ENCODE measurements around the gene PRMT1. TPM values are rescaled to one million over a fixed set of nuclear protein-coding genes. Genes with fewer than 3 reads are reported as not detected.

The PRMT1 gene
- total RNA-seq, 1 experiment from 2014 or later, result 536 TPM

DNA sequence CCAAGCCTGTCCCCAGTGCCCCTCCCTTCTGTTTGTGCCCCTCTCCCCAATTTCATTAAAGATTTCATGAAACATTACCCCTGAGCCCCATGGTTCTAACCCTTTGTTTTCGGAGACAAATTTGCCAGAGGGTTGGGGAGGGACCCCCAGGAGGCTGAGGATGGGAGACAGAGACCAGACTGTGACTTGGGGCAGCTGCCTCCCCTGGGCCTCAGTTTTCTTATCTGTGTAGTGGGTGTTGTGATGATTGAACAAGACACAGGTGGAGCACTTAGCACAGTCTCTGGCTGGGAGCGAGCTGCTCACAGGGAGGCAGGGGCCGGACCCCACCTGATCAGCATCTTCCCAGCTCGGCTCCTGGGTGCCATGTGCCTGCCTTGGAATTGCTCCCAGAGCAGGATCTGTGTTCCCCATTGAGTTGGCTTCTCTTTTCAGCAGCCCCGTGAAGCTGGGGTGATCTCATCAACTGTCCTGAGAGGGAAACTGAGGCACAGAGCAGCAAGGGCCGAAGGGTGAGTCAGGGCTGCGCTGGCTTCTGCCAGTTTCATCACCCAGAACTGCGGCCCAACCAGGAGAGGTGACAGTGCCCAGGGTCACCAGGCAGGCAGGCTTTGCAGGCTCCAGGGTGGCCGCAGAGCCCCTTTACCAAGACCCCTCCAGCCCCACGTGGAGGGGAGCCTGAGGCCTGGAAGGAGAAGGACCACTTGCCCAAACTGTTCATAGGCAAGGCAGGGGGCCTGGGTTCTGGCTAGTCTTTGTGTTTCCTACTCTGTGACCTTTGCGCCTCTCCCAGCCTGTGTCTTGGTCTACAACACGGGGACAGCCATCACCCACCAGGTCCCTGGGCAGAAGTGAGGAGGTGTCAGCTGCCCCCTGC lies 18.3 kb upstream of the PRMT1 start:
- DNase-seq (ENCODE audit: low spot score), result no peak
- no peak overlapping the region for H3K27ac ChIP-seq (ENCODE audit: low read depth, low read length, poor library complexity, severe bottlenecking)
- BruUV-seq (replicated peaks), result no TSS peak
- ChIA-PET POLR2A (ENCODE audit: low non-redundant PET) (no interaction called here), CTCF (no interaction called here)
- intact Hi-C loops (cut with micrococcal nuclease; ENCODE audit: unreplicated experiment), result no loop called here
- TF ChIP-seq EZH2 (IDR thresholded peaks at IDR 0.05; ENCODE audit: borderline replicate concordance, low read depth, low read length, poor library complexity, severe bottlenecking), result no peak
- TF ChIP-seq, protein P1, sequence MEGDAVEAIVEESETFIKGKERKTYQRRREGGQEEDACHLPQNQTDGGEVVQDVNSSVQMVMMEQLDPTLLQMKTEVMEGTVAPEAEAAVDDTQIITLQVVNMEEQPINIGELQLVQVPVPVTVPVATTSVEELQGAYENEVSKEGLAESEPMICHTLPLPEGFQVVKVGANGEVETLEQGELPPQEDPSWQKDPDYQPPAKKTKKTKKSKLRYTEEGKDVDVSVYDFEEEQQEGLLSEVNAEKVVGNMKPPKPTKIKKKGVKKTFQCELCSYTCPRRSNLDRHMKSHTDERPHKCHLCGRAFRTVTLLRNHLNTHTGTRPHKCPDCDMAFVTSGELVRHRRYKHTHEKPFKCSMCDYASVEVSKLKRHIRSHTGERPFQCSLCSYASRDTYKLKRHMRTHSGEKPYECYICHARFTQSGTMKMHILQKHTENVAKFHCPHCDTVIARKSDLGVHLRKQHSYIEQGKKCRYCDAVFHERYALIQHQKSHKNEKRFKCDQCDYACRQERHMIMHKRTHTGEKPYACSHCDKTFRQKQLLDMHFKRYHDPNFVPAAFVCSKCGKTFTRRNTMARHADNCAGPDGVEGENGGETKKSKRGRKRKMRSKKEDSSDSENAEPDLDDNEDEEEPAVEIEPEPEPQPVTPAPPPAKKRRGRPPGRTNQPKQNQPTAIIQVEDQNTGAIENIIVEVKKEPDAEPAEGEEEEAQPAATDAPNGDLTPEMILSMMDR (conservative IDR thresholded peaks at IDR 0.05; ENCODE audit: low read depth, low read length), result no peak
- H3K36me3 ChIP-seq (ENCODE audit: insufficient read depth, low read length, poor library complexity, severe bottlenecking), result peaks cover 79% of the 10 kb centered on the region
- H3K9me3 ChIP-seq (ENCODE audit: low read depth, low read length, poor library complexity, severe bottlenecking), result no peaks in the 10 kb centered on the region
- H3K4me3 ChIP-seq (ENCODE audit: low read depth, low read length, poor library complexity, severe bottlenecking), result no peak overlapping the region
- H3K4me1 ChIP-seq (ENCODE audit: insufficient read depth, low read length, poor library complexity, severe bottlenecking), result peaks cover 2% of the 10 kb centered on the region
- H3K27me3 ChIP-seq (replicated peaks; ENCODE audit: insufficient read depth, low read depth, low read length, poor library complexity), result no peaks in the 10 kb centered on the region

DNA sequence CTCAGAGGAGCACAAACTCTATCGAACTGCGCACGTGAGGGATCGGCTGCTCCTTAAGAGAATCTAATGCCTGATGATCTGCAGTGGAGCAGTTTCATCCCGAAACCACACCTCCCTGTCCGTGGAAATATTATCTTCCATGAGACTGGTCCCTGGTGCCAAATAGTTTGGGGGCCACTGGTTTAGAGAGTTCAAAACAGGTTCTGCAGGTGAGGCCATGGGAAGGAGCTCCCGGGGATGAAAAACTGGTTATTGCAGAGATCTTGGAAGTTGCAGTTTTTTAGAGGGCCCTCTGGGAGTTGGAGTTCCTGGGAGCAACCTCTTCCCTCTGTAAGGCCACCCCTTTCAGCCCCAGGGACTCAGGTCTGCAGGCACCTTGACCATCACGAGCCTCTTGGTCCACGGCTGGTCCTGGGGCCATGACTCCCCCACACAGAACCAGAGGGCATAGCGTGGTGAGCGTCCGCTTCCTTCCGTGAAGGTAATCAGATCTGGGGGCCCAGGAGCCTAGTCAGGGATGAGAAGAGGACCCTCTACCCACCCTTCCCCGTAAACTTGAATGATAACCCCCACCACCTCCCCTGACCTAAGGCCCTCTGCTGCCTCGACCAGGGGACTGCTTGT lies 16.6 kb upstream of the PRMT1 start:
- Histone ChIP-seq H3K4me3 (ENCODE audit: low read depth, low read length, poor library complexity, severe bottlenecking) (no peak overlapping the region), H3K9me3 (ENCODE audit: low read depth, low read length, poor library complexity, severe bottlenecking) (no peaks in the 10 kb centered on the region), H3K27ac (ENCODE audit: low read depth, low read length, poor library complexity, severe bottlenecking) (no peak overlapping the region), H3K4me1 (ENCODE audit: insufficient read depth, low read length, poor library complexity, severe bottlenecking) (peaks cover 7% of the 10 kb centered on the region), H3K27me3 (replicated peaks; ENCODE audit: insufficient read depth, low read depth, low read length, poor library complexity) (no peaks in the 10 kb centered on the region), H3K36me3 (ENCODE audit: insufficient read depth, low read length, poor library complexity, severe bottlenecking) (peaks cover 62% of the 10 kb centered on the region)
- intact Hi-C loops (cut with micrococcal nuclease; ENCODE audit: unreplicated experiment), result no loop called here
- CTCF ChIA-PET, result interaction anchor here (0.6 kb wide), 1 partner anchor 158 kb away, joined by 3 read pairs; the partner anchor contains the start of gene MED25
- BruUV-seq (replicated peaks), result no TSS peak
- DNase-seq (ENCODE audit: low spot score), result no peak
- POLR2A ChIA-PET (ENCODE audit: low non-redundant PET), result no interaction called here
- TF ChIP-seq EZH2 (IDR thresholded peaks at IDR 0.05; ENCODE audit: borderline replicate concordance, low read depth, low read length, poor library complexity, severe bottlenecking), result no peak
- TF ChIP-seq, protein P1 (conservative IDR thresholded peaks at IDR 0.05; ENCODE audit: low read depth, low read length), result no peak

DNA sequence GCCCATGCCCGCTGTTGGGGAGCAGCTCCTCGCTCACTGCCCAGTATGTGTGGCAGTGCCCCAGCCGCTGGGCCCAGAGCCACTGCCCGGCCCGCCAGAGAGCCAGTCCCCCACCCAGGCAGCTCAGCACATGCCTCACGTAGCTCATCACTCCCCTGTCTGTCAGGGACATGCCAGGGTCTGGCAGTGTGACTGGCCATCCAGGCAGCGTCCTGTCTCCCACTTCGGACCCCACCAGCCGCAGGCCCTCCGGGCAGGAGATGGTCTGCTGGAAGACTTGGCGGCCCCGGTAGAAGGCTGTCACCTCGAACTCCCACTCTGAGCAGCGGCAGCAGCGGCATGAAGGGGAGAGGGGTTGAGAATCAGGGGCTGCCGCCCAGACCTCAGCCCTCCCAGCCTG lies 15.1 kb upstream of the PRMT1 start:
- ChIA-PET CTCF (no interaction called here), POLR2A (ENCODE audit: low non-redundant PET) (interaction anchor here (0.7 kb wide), 1 partner anchor 22 kb away, joined by 4 read pairs; no protein-coding TSS in a partner anchor)
- intact Hi-C loops (cut with micrococcal nuclease; ENCODE audit: unreplicated experiment), result no loop called here
- BruUV-seq (replicated peaks), result no TSS peak
- DNase-seq (ENCODE audit: low spot score), result no peak
- Histone ChIP-seq H3K27ac (ENCODE audit: low read depth, low read length, poor library complexity, severe bottlenecking) (no peak overlapping the region), H3K4me3 (ENCODE audit: low read depth, low read length, poor library complexity, severe bottlenecking) (no peak overlapping the region), H3K9me3 (ENCODE audit: low read depth, low read length, poor library complexity, severe bottlenecking) (no peaks in the 10 kb centered on the region), H3K36me3 (ENCODE audit: insufficient read depth, low read length, poor library complexity, severe bottlenecking) (peaks cover 51% of the 10 kb centered on the region), H3K4me1 (ENCODE audit: insufficient read depth, low read length, poor library complexity, severe bottlenecking) (peaks cover 12% of the 10 kb centered on the region), H3K27me3 (replicated peaks; ENCODE audit: insufficient read depth, low read depth, low read length, poor library complexity) (no peaks in the 10 kb centered on the region)
- TF ChIP-seq, protein P1 (conservative IDR thresholded peaks at IDR 0.05; ENCODE audit: low read depth, low read length), result no peak
- no peak for TF ChIP-seq EZH2 (IDR thresholded peaks at IDR 0.05; ENCODE audit: borderline replicate concordance, low read depth, low read length, poor library complexity, severe bottlenecking)
